ENCODE measurements around the gene SWI5.
"Not testable (repeated sequence)": the region's sequence is repeated elsewhere in the genome, so short reads cannot be mapped to it uniquely, and the experiment has no call there.

Gene SWI5

DNA sequence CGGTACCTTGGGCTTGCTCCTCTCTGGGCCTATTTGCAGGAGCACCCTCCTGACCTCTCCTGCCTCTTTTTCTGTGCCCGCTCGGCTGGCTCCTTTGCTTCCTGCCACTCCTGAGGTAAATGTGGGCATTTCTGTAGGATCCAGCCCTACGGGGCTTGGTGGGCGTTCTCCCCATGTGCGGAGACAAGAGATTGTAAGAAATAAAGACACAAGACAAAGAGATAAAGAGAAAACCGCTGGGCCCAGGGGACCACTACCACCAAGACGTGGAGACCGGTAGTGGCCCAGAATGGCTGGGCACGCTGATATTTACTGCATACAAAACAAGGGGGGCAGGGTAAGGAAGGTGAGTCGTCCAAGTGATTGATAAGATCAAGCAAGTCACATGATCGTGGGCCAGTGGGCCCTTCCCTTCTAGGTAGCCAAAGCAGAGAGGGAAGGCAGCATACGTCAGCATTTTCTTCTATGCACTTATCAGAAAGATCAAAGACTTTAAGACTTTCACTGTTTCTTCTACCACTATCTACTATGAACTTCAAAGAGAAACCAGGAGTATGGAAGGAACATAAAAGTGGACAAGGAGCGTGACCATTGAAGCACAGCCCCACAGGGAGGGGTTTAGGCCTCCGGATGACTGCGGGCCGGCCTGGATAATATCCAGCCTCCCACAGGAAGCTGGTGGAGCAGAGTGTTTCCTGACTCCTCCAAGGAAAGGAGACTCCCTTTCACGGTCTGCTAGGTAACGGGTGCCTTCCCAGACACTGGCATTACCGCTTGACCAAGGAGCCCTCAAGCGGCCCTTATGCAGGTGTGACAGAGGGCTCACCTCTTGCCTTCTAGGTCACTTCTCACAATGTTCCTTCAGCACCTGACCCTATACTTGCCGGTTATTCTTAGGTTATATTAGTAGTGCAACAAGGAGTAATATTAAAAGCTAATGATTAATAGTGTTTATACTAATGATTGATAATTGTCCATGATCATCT, 3.3 kb downstream of the SWI5 start:
- DNase-seq = not testable (repeated sequence)

DNA sequence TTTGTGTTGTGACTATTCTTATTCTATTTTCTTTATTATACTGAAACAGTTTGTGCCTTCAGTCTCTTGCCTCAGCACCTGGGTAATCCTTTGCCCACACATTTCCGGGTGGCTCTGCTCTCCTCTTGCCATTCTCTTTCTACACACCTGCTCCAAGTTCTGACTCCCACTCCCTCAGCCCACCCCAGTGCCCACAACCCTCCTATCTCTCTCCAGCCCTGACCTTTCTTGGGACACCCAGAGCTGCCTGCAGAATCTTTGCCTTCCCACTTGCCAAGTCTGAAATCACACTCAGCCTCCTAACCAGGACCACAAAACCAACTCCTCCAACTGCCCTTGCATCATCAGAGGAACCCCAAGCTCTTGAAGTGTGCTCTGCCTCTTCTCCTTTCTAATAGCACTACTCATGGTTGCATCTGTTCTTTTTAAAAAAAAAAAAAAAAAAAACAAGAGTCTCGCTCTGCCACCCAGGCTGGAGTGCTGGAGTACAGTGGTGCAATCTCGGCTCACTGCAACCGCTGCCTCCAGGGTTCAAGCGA, 4.1 kb downstream of the SWI5 start:
- no peak for DNase-seq

DNA sequence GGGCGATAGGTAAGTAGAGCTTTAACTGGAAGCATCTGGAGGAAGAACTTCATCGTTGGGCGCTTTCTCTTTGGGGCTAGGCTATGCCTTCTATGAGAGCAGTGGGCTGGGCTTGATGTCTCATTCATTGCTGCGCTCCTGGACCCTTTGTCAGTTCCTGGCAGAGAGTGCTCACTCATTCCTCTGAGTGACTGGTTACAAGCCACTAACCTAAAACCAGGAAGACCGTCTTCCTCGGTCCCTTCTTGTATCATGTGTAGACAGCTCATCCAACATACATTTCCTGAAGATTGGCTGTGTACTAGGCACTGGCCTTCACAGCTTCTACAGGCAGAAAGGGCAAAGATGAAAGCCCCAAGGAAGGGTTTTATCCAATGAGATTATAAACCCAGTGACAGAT, 6.4 kb downstream of the SWI5 start:
- DNase-seq = no peak

DNA sequence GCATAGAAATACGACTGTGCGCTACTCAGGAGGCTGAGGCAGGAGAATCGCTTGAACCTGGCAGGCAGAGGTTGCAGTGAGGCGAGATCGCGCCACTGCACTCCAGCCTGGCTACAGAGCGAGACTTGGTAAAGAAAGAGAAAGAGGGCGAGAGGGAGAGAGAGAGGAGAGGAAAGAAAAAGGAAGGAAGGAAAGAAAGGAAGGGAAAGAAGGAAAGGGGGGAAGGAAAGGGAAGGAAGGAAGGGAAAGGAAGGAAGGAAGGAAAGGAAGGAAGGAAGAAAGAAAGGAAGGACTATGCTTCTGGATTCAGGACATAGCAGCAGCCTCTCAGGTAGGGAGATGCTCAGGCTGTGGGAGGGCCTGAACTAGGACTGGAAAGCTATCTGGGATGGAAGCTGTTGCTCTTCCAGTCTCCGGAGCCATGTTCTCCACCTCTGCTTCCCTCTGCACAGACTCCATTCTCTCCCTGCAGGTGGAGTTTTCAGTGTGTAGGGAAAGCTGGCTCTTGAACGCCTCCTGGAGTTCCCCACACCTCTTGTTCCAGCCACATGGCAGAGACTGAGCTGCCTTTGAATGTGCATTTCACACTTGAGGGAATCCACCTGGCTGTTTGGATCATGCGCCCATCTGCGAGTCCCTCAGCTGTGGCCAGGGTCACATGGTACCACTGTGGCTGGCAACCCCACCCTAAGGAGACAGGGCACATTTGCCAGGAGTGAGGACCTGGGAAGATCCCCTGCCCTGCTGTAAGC, 9.1 kb downstream of the SWI5 start:
- no peak for DNase-seq

DNA sequence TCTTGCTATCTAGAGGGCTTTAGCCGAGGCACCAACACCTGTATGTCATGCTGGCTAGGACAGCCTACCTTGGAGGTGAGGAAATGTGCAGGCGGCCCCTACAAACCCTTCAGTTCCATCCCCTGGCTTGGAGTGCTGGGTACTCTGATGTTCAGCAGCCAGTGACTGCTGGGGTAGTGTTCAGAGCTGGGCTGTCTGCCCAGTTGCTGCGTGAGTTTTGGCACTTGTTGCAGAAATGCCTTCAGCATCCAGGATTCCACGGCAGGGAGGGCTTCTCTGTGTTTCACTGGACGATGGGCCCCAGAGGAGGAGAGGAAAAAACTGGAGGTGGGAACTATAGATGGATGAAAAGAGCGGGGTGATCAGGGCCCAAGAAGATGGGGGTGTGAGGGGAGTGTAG, 10.4 kb downstream of the SWI5 start:
- DNase-seq = no peak

- no peak for DNase-seq
Observed at GRCh38 chr9:128288273-128289004, 12.4 kb downstream of the SWI5 start.

GRCh38 chr9:128292009-128292408, 15.9 kb downstream of the SWI5 start:
- no peak for DNase-seq

GRCh38 chr9:128293091-128293490, 17.0 kb downstream of the SWI5 start:
- DNase-seq = no peak

DNA sequence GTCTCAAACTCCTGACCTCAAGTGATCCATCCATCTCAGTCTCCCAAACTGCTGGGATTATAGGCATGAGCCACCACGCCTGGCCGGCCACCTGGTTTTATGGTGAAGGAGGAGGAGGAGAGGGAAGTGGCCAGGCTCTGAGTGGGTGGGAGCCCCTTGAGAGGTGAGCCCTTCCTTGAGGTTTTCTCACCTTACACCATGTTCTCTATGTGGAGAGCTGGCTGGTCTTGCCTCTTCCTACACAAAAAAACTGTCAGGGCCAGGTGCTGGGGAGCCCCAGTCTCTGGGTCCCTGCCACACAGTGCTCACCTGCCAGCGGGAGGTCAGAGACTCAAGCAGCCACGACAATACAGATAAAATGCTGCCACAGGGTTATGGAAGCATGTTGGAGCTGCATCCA, 18.1 kb downstream of the SWI5 start:
- DNase-seq = no peak

GRCh38 chr9:128296340-128297220, 20.5 kb downstream of the SWI5 start:
- no peak for DNase-seq

GRCh38 chr9:128297221-128297773, 21.2 kb downstream of the SWI5 start:
- DNase-seq = no peak

- no peak for DNase-seq
Observed at GRCh38 chr9:128298535-128299482, 22.7 kb downstream of the SWI5 start.

DNA sequence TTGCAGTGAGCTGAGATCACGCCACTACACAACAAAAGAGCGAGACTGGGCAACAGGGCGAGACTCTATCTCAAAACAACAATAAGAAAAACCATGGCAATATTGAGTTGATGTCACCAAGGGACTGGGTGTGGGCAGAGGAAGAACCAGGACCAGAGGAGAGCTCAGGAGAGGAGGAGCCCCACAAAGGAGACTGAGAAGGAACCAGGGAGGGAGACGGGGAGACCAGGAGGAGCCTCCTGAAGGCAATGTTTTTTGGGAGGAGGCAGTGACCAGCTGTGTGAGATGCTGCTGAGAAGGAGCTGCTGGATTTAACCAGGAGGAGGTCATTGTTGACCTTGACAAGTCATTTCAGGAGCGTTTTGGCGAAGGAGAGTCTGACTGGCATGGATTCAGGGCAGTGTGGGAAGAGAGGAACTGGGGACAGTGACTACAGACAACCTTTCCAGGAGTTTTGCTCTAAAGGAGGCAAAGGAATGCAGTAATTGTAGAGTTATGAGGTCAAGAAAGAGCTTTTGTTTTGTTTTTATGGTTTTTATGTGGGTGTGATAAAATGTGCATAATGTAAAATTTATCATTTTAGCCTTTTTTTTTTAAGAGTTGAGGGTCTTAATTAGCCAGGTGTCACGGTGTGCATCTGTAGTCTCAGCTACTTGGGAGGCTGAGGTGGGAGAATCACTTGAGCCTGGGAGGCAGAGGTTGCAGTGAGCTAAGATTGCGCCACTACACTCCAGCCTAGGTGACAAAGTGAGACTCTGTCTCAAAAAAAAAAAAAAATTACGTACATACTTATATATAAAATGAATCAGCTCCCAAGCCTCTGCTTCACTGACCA, 28.3 kb downstream of the SWI5 start:
- DNase-seq = no peak

DNA sequence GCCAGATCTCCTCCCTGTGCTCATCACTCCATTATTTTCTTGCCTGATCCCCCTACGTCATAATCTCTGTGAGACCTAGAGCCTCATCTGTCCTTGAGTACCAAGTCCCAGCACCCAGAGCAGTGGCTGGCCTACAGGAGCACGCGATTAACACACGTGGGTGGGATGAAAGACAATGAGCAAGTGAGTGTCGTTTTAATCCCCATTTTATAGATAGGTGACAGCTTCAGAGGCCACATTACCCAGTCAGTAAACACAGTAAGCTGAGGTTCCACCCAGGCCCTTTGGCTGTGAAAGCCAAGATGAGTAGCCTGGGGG, 28.9 kb downstream of the SWI5 start:
- no peak for DNase-seq

GRCh38 chr9:128309551-128309950, 33.5 kb downstream of the SWI5 start:
- no peak for DNase-seq

DNA sequence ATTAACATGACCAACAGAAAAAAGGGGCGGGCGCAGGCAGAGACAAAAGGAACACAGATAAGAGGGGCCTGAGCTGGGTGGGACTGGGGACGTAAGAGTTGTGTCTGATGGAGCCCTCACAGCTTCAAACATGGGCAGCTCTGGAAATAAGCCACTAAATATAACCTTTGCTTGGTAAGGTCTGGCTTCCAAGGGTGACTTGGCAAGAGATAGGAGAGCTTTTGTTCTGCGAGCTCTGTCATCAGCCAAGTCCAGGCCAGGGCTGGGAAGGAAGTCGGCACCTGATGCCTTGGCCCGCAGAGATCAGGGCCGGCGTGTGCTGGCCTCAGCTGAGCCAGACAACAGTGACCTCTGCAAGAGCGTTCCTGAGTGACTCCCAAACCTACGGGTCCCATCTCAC, 34.4 kb downstream of the SWI5 start:
- DNase-seq = no peak

GRCh38 chr9:128314697-128315096, 38.6 kb downstream of the SWI5 start:
- no peak for DNase-seq

- no peak for DNase-seq
Observed at GRCh38 chr9:128316421-128316820, 40.3 kb downstream of the SWI5 start.

DNA sequence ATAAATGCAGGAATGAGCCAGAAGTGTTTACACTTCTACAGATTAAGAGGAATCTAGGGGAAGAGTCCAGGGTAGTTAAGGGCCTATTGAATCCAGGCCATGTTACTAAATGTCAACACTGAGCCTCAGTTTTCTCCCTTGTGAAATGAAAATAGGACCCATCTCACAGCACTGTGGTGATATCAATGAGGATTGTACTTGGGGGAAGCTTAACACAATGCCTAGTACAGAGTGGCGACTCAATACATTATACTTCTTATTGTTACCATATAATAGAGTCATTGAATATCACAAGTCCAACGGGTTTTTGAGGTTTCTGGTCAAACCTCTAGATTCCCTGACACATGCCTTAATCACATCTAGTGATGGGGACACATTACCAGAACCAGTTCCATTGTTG, 41.6 kb downstream of the SWI5 start:
- DNase-seq = no peak

DNA sequence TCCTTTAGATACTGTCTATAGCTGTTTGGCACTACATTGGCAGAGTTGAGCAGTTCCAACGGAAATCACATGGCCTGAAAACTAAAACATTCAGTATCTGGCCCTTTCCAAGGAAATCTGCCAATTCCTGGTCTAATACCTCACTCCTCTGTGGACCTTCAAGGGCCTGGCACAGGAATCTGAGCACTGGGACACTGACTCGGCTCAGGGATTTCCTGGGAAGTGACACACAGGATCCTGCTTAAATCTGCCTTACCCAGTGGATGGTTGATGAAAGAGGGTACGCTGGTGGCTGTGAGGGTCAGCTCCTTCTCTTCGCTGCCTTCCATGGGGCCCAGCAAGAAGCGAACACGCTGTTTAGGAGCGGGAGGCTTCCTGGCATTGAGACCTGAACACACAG, 45.3 kb downstream of the SWI5 start:
- DNase-seq = no peak

Data from NCI-H524 treated with DMSO at 0.1 percent for 48 hours (cell line).